Measurements from ENCODE around the gene HYAL2. TPM values are rescaled to one million over a fixed set of nuclear protein-coding genes. Genes with fewer than 3 reads are reported as not detected.
"Not testable (repeated sequence)": the region's sequence is repeated elsewhere in the genome, so short reads cannot be mapped to it uniquely, and the experiment has no call there.

The HYAL2 gene
- total RNA-seq, 1 donor from 2014 or later = 30.9 TPM

- DNase-seq = peak; percentile 92
Measured at GRCh38 chr3:50327943-50328691, 5.6 kb upstream of the HYAL2 start, which contains the start of gene TUSC2. TUSC2 (minus strand) TSS chr3:50328223; CDS start chr3:50328099, 124 bp downstream.

GRCh38 chr3:50327129-50327528 is 4.6 kb upstream of the HYAL2 start:
- no peak for DNase-seq

- no peak for DNase-seq
Measured at GRCh38 chr3:50326182-50326541, 3.6 kb upstream of the HYAL2 start.

- DNase-seq = no peak
Measured at GRCh38 chr3:50325497-50326181, 3.1 kb upstream of the HYAL2 start.

GRCh38 chr3:50325113-50325480 is 2.6 kb upstream of the HYAL2 start:
- DNase-seq = no peak

GRCh38 chr3:50324351-50325112 is 2.0 kb upstream of the HYAL2 start:
- DNase-seq = peak; percentile 33

GRCh38 chr3:50323614-50324199 is 1.2 kb upstream of the HYAL2 start:
- DNase-seq = no peak

- no peak for DNase-seq
Measured at GRCh38 chr3:50323092-50323600, 601 bp upstream of the HYAL2 start.

GRCh38 chr3:50322115-50322385 is 495 bp downstream of the HYAL2 start:
- no peak for DNase-seq

- peak; percentile 86 for DNase-seq
Measured at GRCh38 chr3:50321336-50322114, 1.0 kb downstream of the HYAL2 start.

- peak; percentile 81 for DNase-seq
Measured at GRCh38 chr3:50320853-50321335, 1.7 kb downstream of the HYAL2 start.

GRCh38 chr3:50319894-50320625 is 2.5 kb downstream of the HYAL2 start:
- no peak for DNase-seq

GRCh38 chr3:50319181-50319893 is 3.2 kb downstream of the HYAL2 start:
- DNase-seq = no peak

GRCh38 chr3:50318615-50319014 is 3.9 kb downstream of the HYAL2 start:
- no peak for DNase-seq

GRCh38 chr3:50318163-50318562 is 4.4 kb downstream of the HYAL2 start:
- DNase-seq = no peak

GRCh38 chr3:50317300-50317699 is 5.2 kb downstream of the HYAL2 start:
- DNase-seq = no peak

- no peak for DNase-seq
Measured at GRCh38 chr3:50316657-50317242, 5.8 kb downstream of the HYAL2 start.

GRCh38 chr3:50314816-50315215 is 7.7 kb downstream of the HYAL2 start:
- no peak for DNase-seq

GRCh38 chr3:50314342-50314741 is 8.2 kb downstream of the HYAL2 start:
- DNase-seq = no peak

- not testable (repeated sequence) for DNase-seq
Measured at GRCh38 chr3:50312041-50312440, 10.5 kb downstream of the HYAL2 start.

Data from occipital lobe (tissue), 2 donors.